Progenitor cell of endocrine pancreas (in vitro differentiated cells): ENCODE measurements around the gene PCLAF. TPM values are rescaled to one million over a fixed set of nuclear protein-coding genes. Genes with fewer than 3 reads are reported as not detected.

Source experiments
- DNase-seq: peaks from one replicate; pipeline ENCODE4 v3.0.0; 2021; ENCODE audit warnings: low spot score; ENCODE audit not compliant: unreplicated experiment
- H3K27ac Mint-ChIP-seq: 2 replicates; pipeline ENCODE4 v1.8.0; 2021; ENCODE audit warnings: mild to moderate bottlenecking, moderate library complexity, mixed read lengths
- H3K27me3 Mint-ChIP-seq: 2 replicates; pipeline ENCODE4 v1.8.0; 2021; ENCODE audit warnings: mixed read lengths
- H3K36me3 Mint-ChIP-seq: 2 replicates; pipeline ENCODE4 v1.8.0; 2022; ENCODE audit warnings: mixed read lengths; ENCODE audit not compliant: insufficient read depth
- H3K4me1 Mint-ChIP-seq: 2 replicates; pipeline ENCODE4 v1.8.0; 2021; ENCODE audit warnings: low read depth, mixed read lengths
- H3K4me3 Mint-ChIP-seq: 2 replicates; pipeline ENCODE4 v1.8.0; 2021; ENCODE audit warnings: low read depth, mild to moderate bottlenecking, moderate library complexity, mixed read lengths
- H3K9me3 Mint-ChIP-seq: 2 replicates; pipeline ENCODE4 v1.8.0; 2021; ENCODE audit warnings: low read depth, mixed read lengths
- total RNA-seq: library from RNA; stranded (reverse); gene quantifications from 2 replicates; pipeline ENCODE4 v1.2.1, GENCODE V29; 2021
- TF ChIP-seq, protein P1 (sequence below): fragments of 200-600 bp; sonication (generic); IDR thresholded peaks from one replicate; pipeline ENCODE4 v1.5.0; 2021; ENCODE audit warnings: antibody characterized with exemption, mild to moderate bottlenecking; ENCODE audit not compliant: unreplicated experiment

PCLAF gene
- total RNA-seq, 1 donor from 2014 or later: 33.7 TPM

DNA sequence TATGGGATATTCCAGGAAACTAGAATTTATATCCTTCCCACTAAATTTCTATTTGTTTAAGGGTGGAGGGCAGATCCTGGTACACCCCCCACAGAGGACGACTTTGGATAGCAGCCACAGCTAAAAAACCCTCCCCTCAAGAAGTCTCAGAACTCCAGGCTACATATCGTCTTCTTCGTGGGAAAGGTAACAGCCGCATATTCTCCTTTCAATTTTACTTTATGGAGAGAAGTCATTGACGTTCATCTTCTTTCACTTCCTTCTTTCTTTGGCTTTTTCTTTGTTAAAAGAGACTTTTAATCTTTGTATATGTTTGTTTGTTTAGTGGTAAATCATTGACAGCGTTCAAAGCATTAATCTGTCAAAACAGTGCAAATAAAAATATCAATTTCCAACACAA is 42.7 kb upstream of the PCLAF start:
- Mint-ChIP-seq H3K4me1 (peaks cover 8% of the 10 kb centered on the region), H3K9me3 (no peaks in the 10 kb centered on the region), H3K27ac (peak overlapping the region; percentile 4), H3K36me3 (peaks cover 18% of the 10 kb centered on the region), H3K4me3 (no peak overlapping the region), H3K27me3 (no peaks in the 10 kb centered on the region)
- TF ChIP-seq, protein P1, sequence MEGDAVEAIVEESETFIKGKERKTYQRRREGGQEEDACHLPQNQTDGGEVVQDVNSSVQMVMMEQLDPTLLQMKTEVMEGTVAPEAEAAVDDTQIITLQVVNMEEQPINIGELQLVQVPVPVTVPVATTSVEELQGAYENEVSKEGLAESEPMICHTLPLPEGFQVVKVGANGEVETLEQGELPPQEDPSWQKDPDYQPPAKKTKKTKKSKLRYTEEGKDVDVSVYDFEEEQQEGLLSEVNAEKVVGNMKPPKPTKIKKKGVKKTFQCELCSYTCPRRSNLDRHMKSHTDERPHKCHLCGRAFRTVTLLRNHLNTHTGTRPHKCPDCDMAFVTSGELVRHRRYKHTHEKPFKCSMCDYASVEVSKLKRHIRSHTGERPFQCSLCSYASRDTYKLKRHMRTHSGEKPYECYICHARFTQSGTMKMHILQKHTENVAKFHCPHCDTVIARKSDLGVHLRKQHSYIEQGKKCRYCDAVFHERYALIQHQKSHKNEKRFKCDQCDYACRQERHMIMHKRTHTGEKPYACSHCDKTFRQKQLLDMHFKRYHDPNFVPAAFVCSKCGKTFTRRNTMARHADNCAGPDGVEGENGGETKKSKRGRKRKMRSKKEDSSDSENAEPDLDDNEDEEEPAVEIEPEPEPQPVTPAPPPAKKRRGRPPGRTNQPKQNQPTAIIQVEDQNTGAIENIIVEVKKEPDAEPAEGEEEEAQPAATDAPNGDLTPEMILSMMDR: no peak
- no peak for DNase-seq

DNA sequence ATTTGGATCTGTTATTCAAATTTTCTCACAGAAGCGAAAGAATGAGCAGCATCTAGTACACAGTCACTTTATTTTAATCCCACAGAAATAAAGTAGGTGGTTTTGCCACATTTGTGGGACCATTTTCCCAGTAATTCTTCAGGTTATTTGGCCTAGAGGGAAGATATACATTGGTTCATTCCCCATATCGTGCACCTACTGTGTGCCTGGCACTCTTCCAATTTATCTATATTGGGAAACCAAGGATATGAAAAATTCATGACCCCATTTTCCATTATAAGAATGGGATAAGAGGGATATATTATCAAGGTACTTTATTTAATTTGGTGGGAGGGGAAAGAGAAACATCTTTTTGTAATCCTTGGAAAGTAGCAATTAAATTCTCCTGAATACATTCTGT is 41.5 kb upstream of the PCLAF start:
- H3K9me3 Mint-ChIP-seq: no peaks in the 10 kb centered on the region
- TF ChIP-seq, protein P1: no peak
- H3K27ac Mint-ChIP-seq: no peak overlapping the region
- H3K36me3 Mint-ChIP-seq: peaks cover 21% of the 10 kb centered on the region
- no peak for DNase-seq
- H3K4me1 Mint-ChIP-seq: peaks cover 8% of the 10 kb centered on the region
- H3K4me3 Mint-ChIP-seq: no peak overlapping the region
- H3K27me3 Mint-ChIP-seq: no peaks in the 10 kb centered on the region

DNA sequence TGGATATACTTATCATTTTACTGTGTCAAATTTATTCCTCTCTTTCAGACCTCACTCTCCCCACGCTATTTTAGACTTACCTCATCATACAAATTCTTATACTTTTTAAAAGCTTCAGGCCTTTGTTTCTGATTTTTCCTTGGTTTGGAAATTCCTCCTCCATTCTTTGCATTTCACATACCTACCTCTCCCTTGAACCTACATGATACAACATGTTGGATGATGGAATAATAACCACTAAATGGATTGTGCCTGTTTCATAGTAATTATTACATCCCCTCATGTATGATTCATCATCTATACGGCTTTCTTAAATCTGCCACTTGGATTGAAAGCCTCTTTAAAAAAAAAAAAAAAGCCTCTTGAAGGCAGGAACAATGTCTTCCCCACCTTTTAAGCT is 31.0 kb upstream of the PCLAF start:
- Mint-ChIP-seq H3K27ac (no peak overlapping the region), H3K4me3 (no peak overlapping the region), H3K27me3 (no peaks in the 10 kb centered on the region), H3K36me3 (peaks cover 28% of the 10 kb centered on the region), H3K9me3 (no peaks in the 10 kb centered on the region), H3K4me1 (no peaks in the 10 kb centered on the region)
- DNase-seq: no peak
- TF ChIP-seq, protein P1: no peak

DNA sequence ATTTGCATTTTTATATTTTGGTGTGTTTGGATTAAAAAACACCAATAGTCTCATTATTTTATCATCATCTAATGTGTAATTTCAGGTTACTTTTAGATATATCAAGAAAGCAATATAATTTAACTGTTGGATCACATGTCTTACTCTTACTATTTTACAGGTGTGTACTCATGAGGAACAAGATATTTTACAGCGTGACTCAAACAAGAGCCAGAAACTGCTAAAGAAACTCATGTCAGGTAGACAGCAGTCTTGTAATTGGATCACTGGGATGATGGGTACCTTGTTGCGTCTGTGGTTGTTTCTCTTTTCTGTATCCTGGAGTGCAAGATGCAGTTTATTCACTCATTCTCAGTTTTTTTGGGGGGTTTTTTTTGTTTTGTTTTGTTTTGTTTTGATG is 19.3 kb upstream of the PCLAF start:
- no peak overlapping the region for H3K27ac Mint-ChIP-seq
- no peaks in the 10 kb centered on the region for H3K9me3 Mint-ChIP-seq
- H3K27me3 Mint-ChIP-seq: no peaks in the 10 kb centered on the region
- H3K4me1 Mint-ChIP-seq: no peaks in the 10 kb centered on the region
- DNase-seq: no peak
- no peak overlapping the region for H3K4me3 Mint-ChIP-seq
- TF ChIP-seq, protein P1: no peak
- peaks cover 14% of the 10 kb centered on the region for H3K36me3 Mint-ChIP-seq

DNA sequence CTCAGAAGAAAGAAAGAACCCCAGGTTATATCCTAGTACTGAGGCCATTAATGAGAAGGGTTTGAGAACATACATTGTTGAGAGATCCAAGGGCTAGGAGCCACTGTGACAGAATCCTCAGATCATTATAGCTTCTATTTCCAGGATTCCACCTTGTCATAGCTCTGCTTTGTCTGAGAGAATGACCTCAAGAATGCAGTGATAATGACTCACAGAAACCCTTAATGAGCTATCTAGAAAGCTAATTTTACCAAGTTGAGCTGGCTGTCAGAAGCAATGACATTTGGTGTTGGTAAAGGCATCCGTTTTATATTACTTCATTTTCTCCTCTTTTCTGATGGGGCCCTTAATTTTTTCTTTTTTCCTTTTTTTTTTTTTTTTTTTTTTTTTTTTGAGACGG is 17.3 kb upstream of the PCLAF start:
- peaks cover 23% of the 10 kb centered on the region for H3K36me3 Mint-ChIP-seq
- no peak overlapping the region for H3K27ac Mint-ChIP-seq
- H3K4me1 Mint-ChIP-seq: no peaks in the 10 kb centered on the region

More for the DNA sequence above, 17.3 kb upstream of the PCLAF start:
- H3K27me3 Mint-ChIP-seq: no peaks in the 10 kb centered on the region
- no peak overlapping the region for H3K4me3 Mint-ChIP-seq
- TF ChIP-seq, protein P1: no peak
- H3K9me3 Mint-ChIP-seq: no peaks in the 10 kb centered on the region
- no peak for DNase-seq
